ENCODE data around the gene MAP7.

DNA sequence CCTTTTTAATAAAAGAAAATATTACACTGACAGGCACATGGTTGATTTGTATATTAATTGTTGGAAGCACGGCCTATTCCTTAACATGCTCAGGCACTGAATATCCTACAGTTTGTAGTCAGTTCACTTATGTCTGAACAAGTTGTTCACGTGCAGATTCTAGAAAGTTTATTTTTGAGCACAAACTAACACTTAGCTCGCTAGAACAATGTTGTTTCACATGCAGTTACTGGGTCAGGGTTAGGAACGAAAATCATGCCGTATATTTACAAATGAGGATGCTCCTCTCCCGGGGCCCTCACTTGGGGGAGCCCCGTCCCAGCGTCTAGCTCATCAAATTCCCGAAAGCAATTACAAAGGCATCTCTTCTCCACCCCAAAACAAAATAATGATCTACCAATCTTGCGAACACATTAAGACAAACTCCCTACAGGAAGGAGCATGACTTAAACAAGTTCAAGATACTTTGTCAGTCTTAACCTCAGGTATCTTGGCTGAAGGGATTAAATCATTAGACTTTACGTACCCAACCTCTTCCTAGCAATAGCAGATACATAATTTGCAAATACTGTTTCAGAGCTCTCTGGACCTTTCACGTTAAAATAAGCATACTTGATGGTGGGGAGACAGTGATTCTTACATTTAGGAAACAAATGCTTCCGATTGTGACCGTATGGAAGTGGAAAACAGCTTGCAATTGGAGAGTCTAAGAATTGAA, 1.5 kb downstream of the MAP7 start:
- TF ChIP-seq EZH2 (IDR thresholded peaks at IDR 0.05; ENCODE audit: borderline replicate concordance, low read depth, low read length) (no peak), JUND (IDR thresholded peaks at IDR 0.05; ENCODE audit: borderline replicate concordance, low read depth, low read length) (no peak), JUND (tag; IDR thresholded peaks at IDR 0.05; ENCODE audit: borderline replicate concordance, low read depth, low read length) (no peak)
- TF ChIP-seq, protein P1, sequence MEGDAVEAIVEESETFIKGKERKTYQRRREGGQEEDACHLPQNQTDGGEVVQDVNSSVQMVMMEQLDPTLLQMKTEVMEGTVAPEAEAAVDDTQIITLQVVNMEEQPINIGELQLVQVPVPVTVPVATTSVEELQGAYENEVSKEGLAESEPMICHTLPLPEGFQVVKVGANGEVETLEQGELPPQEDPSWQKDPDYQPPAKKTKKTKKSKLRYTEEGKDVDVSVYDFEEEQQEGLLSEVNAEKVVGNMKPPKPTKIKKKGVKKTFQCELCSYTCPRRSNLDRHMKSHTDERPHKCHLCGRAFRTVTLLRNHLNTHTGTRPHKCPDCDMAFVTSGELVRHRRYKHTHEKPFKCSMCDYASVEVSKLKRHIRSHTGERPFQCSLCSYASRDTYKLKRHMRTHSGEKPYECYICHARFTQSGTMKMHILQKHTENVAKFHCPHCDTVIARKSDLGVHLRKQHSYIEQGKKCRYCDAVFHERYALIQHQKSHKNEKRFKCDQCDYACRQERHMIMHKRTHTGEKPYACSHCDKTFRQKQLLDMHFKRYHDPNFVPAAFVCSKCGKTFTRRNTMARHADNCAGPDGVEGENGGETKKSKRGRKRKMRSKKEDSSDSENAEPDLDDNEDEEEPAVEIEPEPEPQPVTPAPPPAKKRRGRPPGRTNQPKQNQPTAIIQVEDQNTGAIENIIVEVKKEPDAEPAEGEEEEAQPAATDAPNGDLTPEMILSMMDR (IDR thresholded peaks at IDR 0.05 in 2 of 3, conservative IDR thresholded peaks at IDR 0.05 in 1 of 3; ENCODE audit: insufficient read depth in 2 of 3, low read depth in 1 of 3, low read length in 3 of 3): no peak
